GM12878 (cell line): ENCODE measurements around the gene KRTAP4-7. TPM values are rescaled to one million over a fixed set of nuclear protein-coding genes. Genes with fewer than 3 reads are reported as not detected.

ENCODE experiments used
- ATAC-seq: fragments of 200-7000 bp; cut with Tn5 transposase; 3 replicates; pipeline ENCODE4 v1.9.1; 2020; ENCODE audit warnings: mild to moderate bottlenecking, moderate library complexity
- BruUV-seq: library from RNA; stranded (reverse); fragments of 400-500 nt; replicated peaks from 2 replicates; lab custom pipeline; 2021; lab: Mats Ljungman, UMichigan
- CTCF ChIA-PET: fragments of 300-600 bp; sonication (Branson Sonifier 250); formaldehyde crosslinking; extraction: SDS; loops from one replicate; lab custom pipeline; 2021; ENCODE audit warnings: inconsistent platforms; lab: Yijun Ruan, JAX
- POLR2A ChIA-PET: fragments of 350-600 bp; formaldehyde crosslinking; extraction: SDS; loops from one replicate; lab custom pipeline; 2021; ENCODE audit warnings: inconsistent platforms; lab: Charles Lee
- RAD21 ChIA-PET: fragments of 300-600 bp; sonication (Branson Sonifier 250); formaldehyde crosslinking; loops from one replicate; lab custom pipeline; 2023; ENCODE audit warnings: antibody characterized with exemption; ENCODE audit not compliant: unreplicated experiment; lab: Charles Lee
- SMC1A ChIA-PET: fragments of 300-600 bp; sonication (Branson Sonifier 250); formaldehyde crosslinking; loops from one replicate; lab custom pipeline; 2023; ENCODE audit not compliant: unreplicated experiment, uncharacterized antibody; lab: Charles Lee
- DNase-seq: peaks from one replicate; pipeline ENCODE4 v3.0.0-alpha.2; 2011; ENCODE audit warnings: low read depth, low spot score
- FAIRE-seq: peaks from 3 replicates; lab custom pipeline; 2011; peaks lifted over from hg19 to GRCh38; lab: Jason Lieb, UNC
- H2AFZ ChIP-seq: 2 replicates; pipeline ENCODE4 v1.6.0; 2011; ENCODE audit warnings: low read depth, low read length, control low read depth; ENCODE audit not compliant: control insufficient read depth
- H3K27ac ChIP-seq: 2 replicates; pipeline ENCODE4 v1.5.1; 2011; ENCODE audit warnings: control low read depth; ENCODE audit not compliant: control insufficient read depth, insufficient read depth
- H3K27me3 ChIP-seq, 2 experiments: replicated peaks in 1 of 2; 2 replicates each; pipeline versions ENCODE4 v1.6.0 to v1.6.1; 2011; ENCODE audit warnings: low read length in 1 of 2; ENCODE audit not compliant: control insufficient read depth in 2 of 2, insufficient read depth in 2 of 2
- H3K36me3 ChIP-seq, 2 experiments: 2 replicates each; pipeline ENCODE4 v1.5.1; 2011; ENCODE audit warnings: low read length in 1 of 2; ENCODE audit not compliant: control insufficient read depth in 2 of 2, insufficient read depth in 2 of 2
- H3K4me1 ChIP-seq: 2 replicates; pipeline ENCODE4 v1.6.1; 2011; ENCODE audit warnings: mild to moderate bottlenecking, low read length, moderate library complexity, mixed read lengths; ENCODE audit not compliant: control insufficient read depth, insufficient read depth
- H3K4me2 ChIP-seq: 2 replicates; pipeline ENCODE4 v1.6.0; 2011; ENCODE audit warnings: control low read depth; ENCODE audit not compliant: control insufficient read depth, insufficient read depth
- H3K4me3 ChIP-seq: fragments of 200-600 bp; sonication (generic); 2 replicates; pipeline ENCODE4 v1.5.1; 2016
- H3K79me2 ChIP-seq: 2 replicates; pipeline ENCODE4 v1.6.0; 2011; ENCODE audit warnings: low read length; ENCODE audit not compliant: control insufficient read depth, insufficient read depth
- H3K9ac ChIP-seq: 2 replicates; pipeline ENCODE4 v1.8.0; 2011; ENCODE audit warnings: low read length, control low read depth, mixed read lengths; ENCODE audit not compliant: control insufficient read depth, insufficient read depth
- H3K9me3 ChIP-seq: replicated peaks from 3 replicates; pipeline ENCODE4 v1.5.1; 2011; ENCODE audit warnings: mild to moderate bottlenecking, low read length; ENCODE audit not compliant: control insufficient read depth, insufficient read depth
- H4K20me1 ChIP-seq: 2 replicates; pipeline ENCODE4 v1.6.0; 2011; ENCODE audit not compliant: control insufficient read depth, insufficient read depth
- BRCA1 ChIP-seq: IDR thresholded peaks from 2 replicates; pipeline ENCODE4 v1.6.1; 2011; ENCODE audit warnings: low read depth, low read length, improper control_type of control experiment
- HDGF ChIP-seq: fragments of 450-650 bp; IDR thresholded peaks from 2 replicates; pipeline ENCODE4 v1.6.1; 2016; ENCODE audit warnings: antibody characterized with exemption
- LARP7 ChIP-seq: fragments of 450-650 bp; IDR thresholded peaks from 2 replicates; pipeline ENCODE4 v1.6.1; 2017; ENCODE audit warnings: mild to moderate bottlenecking
- SUPT20H ChIP-seq: IDR thresholded peaks from 2 replicates; pipeline ENCODE4 v1.6.1; 2011; ENCODE audit warnings: low read depth, mild to moderate bottlenecking, low read length, moderate library complexity, borderline replicate concordance; ENCODE audit not compliant: control insufficient read depth
- ZZZ3 ChIP-seq: IDR thresholded peaks from 2 replicates; pipeline ENCODE4 v1.6.1; 2011; ENCODE audit warnings: low read depth; ENCODE audit not compliant: control insufficient read depth, insufficient read length
- in situ Hi-C: fragments of 300-500 bp; cut with MboI; formaldehyde crosslinking; loops from 9 replicates; pipeline ENCODE4 v1.14.3; 2018; ENCODE audit warnings: mixed read lengths
- intact Hi-C: fragments of 100-400 bp; cut with micrococcal nuclease; formaldehyde crosslinking; loops from one replicate; pipeline ENCODE4 v1.14.2; 2022; ENCODE audit not compliant: unreplicated experiment
- polyA plus RNA-seq, 11 experiments: library from polyadenylated mRNA; depleted of rRNA in 4 of 11; unstranded in 6 of 11; stranded (reverse) in 5 of 11; fragments of >200 nt; fragmentation: Nextera tagmentation in 4 of 11; fragmentation: Illumina TruSeq in 1 of 11; extraction: Ambion mirVana in 4 of 11; extraction: Trizol in 1 of 11; gene quantifications; 1 replicate in 1 of 11; 2 replicates in 10 of 11; pipeline versions ENCODE4 v1.2.1 to v1.2.3, GENCODE V29; 2011 to 2016; ENCODE audit warnings: inconsistent platforms in 2 of 11, missing spikeins in 2 of 11, low read depth in 1 of 11
- total RNA-seq, 4 experiments: library from RNA; depleted of rRNA in 3 of 4; stranded (reverse); fragments of >200 nt in 3 of 4; fragmentation: Illumina TruSeq in 1 of 4; extraction: Trizol in 1 of 4; gene quantifications; 2 replicates each; pipeline versions ENCODE4 v1.2.1 to v1.2.3, GENCODE V29; 2013 to 2021
- TF ChIP-seq, protein P1 (sequence below): fragments of 450-650 bp; IDR thresholded peaks from 2 replicates; pipeline ENCODE4 v1.6.1; 2017; ENCODE audit warnings: mild to moderate bottlenecking, moderate library complexity
- TF ChIP-seq, protein P2 (sequence below): fragments of 450-650 bp; IDR thresholded peaks from 2 replicates; pipeline ENCODE4 v1.6.1; 2017; ENCODE audit warnings: mild to moderate bottlenecking
- TF ChIP-seq, protein P3 (sequence below): IDR thresholded peaks from 2 replicates; pipeline ENCODE4 v1.6.1; 2012; ENCODE audit warnings: mild to moderate bottlenecking, low read depth, low read length
- TF ChIP-seq, protein P4 (sequence below): IDR thresholded peaks from 2 replicates; pipeline ENCODE4 v1.6.1; 2011; ENCODE audit warnings: borderline replicate concordance, low read depth, mild to moderate bottlenecking, moderate library complexity, low read length; ENCODE audit not compliant: insufficient read depth, poor library complexity, severe bottlenecking
- TF ChIP-seq, protein P5 (sequence below): fragments of 450-650 bp; IDR thresholded peaks from 2 replicates; pipeline ENCODE4 v1.6.1; 2017; ENCODE audit warnings: antibody characterized with exemption, mild to moderate bottlenecking, moderate library complexity

KRTAP4-7 gene
- total and polyA plus RNA-seq, 10 of the 15 experiments (the other 5 are each of a cell fraction or from before 2014, with no cell fraction given) = not detected

DNA sequence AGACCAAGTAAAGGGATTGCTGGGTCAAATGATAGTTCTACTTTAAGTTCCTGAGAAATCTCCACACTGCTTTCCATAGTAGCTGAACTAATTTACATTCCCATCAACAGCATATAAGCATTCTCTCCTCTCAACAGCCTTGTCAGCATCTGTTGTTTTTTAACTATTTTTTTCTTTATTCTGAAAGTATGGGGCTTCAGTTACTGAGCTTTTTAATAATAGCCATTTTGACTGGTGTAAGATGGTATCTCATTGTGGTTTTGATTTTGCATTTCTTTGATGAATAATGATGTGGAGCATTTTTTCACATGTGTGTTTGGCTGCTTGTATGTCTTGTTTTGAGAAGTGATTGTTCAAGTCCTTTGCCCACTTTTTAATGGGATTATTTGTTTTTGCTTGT lies 31.4 kb upstream of the KRTAP4-7 start:
- ChIA-PET SMC1A (interaction anchor here (0.9 kb wide), 1 partner anchor 16 kb away, joined by 3 read pairs; no protein-coding TSS in a partner anchor), POLR2A (no interaction called here), CTCF (no interaction called here), RAD21 (no interaction called here)
- Histone ChIP-seq H3K9me3 (no peaks in the 10 kb centered on the region), H3K27ac (no peak overlapping the region), H3K9ac (no peak overlapping the region), H4K20me1 (no peaks in the 10 kb centered on the region), H3K4me1 (no peaks in the 10 kb centered on the region), H3K4me3 (no peak overlapping the region), H3K36me3 (no peaks in the 10 kb centered on the region), H3K27me3 (no peaks in the 10 kb centered on the region; a peak in 1 of 4 replicates), H3K4me2 (no peak overlapping the region), H2AFZ (no peak overlapping the region), H3K79me2 (no peaks in the 10 kb centered on the region)
- BruUV-seq = no TSS peak
- ATAC-seq = no peak
- DNase-seq = no peak
- in situ Hi-C loops (no loop called here), intact Hi-C loops (no loop called here)
- no peak for FAIRE-seq
- TF ChIP-seq, protein P1, sequence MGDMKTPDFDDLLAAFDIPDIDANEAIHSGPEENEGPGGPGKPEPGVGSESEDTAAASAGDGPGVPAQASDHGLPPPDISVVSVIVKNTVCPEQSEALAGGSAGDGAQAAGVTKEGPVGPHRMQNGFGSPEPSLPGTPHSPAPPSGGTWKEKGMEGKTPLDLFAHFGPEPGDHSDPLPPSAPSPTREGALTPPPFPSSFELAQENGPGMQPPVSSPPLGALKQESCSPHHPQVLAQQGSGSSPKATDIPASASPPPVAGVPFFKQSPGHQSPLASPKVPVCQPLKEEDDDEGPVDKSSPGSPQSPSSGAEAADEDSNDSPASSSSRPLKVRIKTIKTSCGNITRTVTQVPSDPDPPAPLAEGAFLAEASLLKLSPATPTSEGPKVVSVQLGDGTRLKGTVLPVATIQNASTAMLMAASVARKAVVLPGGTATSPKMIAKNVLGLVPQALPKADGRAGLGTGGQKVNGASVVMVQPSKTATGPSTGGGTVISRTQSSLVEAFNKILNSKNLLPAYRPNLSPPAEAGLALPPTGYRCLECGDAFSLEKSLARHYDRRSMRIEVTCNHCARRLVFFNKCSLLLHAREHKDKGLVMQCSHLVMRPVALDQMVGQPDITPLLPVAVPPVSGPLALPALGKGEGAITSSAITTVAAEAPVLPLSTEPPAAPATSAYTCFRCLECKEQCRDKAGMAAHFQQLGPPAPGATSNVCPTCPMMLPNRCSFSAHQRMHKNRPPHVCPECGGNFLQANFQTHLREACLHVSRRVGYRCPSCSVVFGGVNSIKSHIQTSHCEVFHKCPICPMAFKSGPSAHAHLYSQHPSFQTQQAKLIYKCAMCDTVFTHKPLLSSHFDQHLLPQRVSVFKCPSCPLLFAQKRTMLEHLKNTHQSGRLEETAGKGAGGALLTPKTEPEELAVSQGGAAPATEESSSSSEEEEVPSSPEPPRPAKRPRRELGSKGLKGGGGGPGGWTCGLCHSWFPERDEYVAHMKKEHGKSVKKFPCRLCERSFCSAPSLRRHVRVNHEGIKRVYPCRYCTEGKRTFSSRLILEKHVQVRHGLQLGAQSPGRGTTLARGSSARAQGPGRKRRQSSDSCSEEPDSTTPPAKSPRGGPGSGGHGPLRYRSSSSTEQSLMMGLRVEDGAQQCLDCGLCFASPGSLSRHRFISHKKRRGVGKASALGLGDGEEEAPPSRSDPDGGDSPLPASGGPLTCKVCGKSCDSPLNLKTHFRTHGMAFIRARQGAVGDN = no peak
- TF ChIP-seq, protein P2, sequence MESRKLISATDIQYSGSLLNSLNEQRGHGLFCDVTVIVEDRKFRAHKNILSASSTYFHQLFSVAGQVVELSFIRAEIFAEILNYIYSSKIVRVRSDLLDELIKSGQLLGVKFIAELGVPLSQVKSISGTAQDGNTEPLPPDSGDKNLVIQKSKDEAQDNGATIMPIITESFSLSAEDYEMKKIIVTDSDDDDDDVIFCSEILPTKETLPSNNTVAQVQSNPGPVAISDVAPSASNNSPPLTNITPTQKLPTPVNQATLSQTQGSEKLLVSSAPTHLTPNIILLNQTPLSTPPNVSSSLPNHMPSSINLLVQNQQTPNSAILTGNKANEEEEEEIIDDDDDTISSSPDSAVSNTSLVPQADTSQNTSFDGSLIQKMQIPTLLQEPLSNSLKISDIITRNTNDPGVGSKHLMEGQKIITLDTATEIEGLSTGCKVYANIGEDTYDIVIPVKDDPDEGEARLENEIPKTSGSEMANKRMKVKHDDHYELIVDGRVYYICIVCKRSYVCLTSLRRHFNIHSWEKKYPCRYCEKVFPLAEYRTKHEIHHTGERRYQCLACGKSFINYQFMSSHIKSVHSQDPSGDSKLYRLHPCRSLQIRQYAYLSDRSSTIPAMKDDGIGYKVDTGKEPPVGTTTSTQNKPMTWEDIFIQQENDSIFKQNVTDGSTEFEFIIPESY = no peak
- TF ChIP-seq SUPT20H = no peak
- TF ChIP-seq, protein P3, sequence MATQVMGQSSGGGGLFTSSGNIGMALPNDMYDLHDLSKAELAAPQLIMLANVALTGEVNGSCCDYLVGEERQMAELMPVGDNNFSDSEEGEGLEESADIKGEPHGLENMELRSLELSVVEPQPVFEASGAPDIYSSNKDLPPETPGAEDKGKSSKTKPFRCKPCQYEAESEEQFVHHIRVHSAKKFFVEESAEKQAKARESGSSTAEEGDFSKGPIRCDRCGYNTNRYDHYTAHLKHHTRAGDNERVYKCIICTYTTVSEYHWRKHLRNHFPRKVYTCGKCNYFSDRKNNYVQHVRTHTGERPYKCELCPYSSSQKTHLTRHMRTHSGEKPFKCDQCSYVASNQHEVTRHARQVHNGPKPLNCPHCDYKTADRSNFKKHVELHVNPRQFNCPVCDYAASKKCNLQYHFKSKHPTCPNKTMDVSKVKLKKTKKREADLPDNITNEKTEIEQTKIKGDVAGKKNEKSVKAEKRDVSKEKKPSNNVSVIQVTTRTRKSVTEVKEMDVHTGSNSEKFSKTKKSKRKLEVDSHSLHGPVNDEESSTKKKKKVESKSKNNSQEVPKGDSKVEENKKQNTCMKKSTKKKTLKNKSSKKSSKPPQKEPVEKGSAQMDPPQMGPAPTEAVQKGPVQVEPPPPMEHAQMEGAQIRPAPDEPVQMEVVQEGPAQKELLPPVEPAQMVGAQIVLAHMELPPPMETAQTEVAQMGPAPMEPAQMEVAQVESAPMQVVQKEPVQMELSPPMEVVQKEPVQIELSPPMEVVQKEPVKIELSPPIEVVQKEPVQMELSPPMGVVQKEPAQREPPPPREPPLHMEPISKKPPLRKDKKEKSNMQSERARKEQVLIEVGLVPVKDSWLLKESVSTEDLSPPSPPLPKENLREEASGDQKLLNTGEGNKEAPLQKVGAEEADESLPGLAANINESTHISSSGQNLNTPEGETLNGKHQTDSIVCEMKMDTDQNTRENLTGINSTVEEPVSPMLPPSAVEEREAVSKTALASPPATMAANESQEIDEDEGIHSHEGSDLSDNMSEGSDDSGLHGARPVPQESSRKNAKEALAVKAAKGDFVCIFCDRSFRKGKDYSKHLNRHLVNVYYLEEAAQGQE = no peak
- TF ChIP-seq LARP7 = no peak
- TF ChIP-seq, protein P4, sequence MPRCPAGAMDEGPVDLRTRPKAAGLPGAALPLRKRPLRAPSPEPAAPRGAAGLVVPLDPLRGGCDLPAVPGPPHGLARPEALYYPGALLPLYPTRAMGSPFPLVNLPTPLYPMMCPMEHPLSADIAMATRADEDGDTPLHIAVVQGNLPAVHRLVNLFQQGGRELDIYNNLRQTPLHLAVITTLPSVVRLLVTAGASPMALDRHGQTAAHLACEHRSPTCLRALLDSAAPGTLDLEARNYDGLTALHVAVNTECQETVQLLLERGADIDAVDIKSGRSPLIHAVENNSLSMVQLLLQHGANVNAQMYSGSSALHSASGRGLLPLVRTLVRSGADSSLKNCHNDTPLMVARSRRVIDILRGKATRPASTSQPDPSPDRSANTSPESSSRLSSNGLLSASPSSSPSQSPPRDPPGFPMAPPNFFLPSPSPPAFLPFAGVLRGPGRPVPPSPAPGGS = no peak
- TF ChIP-seq HDGF = no peak
- TF ChIP-seq, protein P5, sequence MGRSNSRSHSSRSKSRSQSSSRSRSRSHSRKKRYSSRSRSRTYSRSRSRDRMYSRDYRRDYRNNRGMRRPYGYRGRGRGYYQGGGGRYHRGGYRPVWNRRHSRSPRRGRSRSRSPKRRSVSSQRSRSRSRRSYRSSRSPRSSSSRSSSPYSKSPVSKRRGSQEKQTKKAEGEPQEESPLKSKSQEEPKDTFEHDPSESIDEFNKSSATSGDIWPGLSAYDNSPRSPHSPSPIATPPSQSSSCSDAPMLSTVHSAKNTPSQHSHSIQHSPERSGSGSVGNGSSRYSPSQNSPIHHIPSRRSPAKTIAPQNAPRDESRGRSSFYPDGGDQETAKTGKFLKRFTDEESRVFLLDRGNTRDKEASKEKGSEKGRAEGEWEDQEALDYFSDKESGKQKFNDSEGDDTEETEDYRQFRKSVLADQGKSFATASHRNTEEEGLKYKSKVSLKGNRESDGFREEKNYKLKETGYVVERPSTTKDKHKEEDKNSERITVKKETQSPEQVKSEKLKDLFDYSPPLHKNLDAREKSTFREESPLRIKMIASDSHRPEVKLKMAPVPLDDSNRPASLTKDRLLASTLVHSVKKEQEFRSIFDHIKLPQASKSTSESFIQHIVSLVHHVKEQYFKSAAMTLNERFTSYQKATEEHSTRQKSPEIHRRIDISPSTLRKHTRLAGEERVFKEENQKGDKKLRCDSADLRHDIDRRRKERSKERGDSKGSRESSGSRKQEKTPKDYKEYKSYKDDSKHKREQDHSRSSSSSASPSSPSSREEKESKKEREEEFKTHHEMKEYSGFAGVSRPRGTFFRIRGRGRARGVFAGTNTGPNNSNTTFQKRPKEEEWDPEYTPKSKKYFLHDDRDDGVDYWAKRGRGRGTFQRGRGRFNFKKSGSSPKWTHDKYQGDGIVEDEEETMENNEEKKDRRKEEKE = no peak
- TF ChIP-seq ZZZ3 = no peak
- no peak for TF ChIP-seq BRCA1
